Psoas muscle (tissue), 8 donors: ENCODE measurements around the gene SLC46A2. TPM values are rescaled to one million over a fixed set of nuclear protein-coding genes. Genes with fewer than 3 reads are reported as not detected.

Experiments
- ATAC-seq, 4 donors: fragments of 200-7000 bp; cut with Tn5 transposase; one replicate each; pipeline ENCODE4 v1.9.1; 2020; ENCODE audit warnings: moderate library complexity in 3 of 4, mild to moderate bottlenecking in 2 of 4
- DNase-seq, 2 donors: peaks; one replicate each; pipeline ENCODE4 v3.0.0-alpha.2; 2020
- H3K27ac ChIP-seq: fragments of 200-600 bp; one replicate; pipeline ENCODE4 v1.8.0; 2022
- H3K27me3 ChIP-seq, 3 donors: fragments of 200-600 bp in 1 of 3; one replicate each; pipeline versions ENCODE4 v1.6.1 to v1.8.0; 2013 to 2022; ENCODE audit warnings: low read length in 2 of 3, mild to moderate bottlenecking in 2 of 3, moderate library complexity in 1 of 3; ENCODE audit not compliant: insufficient read depth in 3 of 3
- H3K36me3 ChIP-seq, 2 donors: fragments of 200-600 bp in 1 of 2; one replicate each; pipeline versions ENCODE4 v1.6.1 to v1.8.0; 2013 to 2022; ENCODE audit warnings: low read depth in 1 of 2, mild to moderate bottlenecking in 1 of 2, moderate library complexity in 1 of 2; ENCODE audit not compliant: insufficient read depth in 1 of 2
- H3K4me1 ChIP-seq: fragments of 200-600 bp; one replicate; pipeline ENCODE4 v1.8.0; 2022
- H3K4me3 ChIP-seq: fragments of 200-600 bp; one replicate; pipeline ENCODE4 v1.8.0; 2022; ENCODE audit warnings: mild to moderate bottlenecking
- H3K9me3 ChIP-seq: fragments of 200-600 bp; one replicate; pipeline ENCODE4 v1.8.0; 2022
- CTCF ChIP-seq: fragments of 200-600 bp; IDR thresholded peaks from one replicate; pipeline ENCODE4 v1.8.0; 2022; ENCODE audit warnings: antibody characterized with exemption
- WGBS, 3 donors: extraction: QIAGEN DNeasy Blood & Tissue Kit; methylation state at CpG; one replicate each; pipeline versions ENCODE4 v1.1.6 to v1.1.7; 2013; 5-methylcytosine and 5-hydroxymethylcytosine counted together
- intact Hi-C, 2 donors: fragments of 100-400 bp; cut with DNase I; formaldehyde crosslinking; loops; one replicate each; pipeline versions ENCODE4 v1.11.0 to v1.14.2; 2022
- polyA plus RNA-seq, 3 donors: library from polyadenylated mRNA; stranded (reverse); fragments of 200-250 nt; gene quantifications; one replicate each; pipeline ENCODE4 v1.2.3, GENCODE V29; 2013
- total RNA-seq, 4 donors: library from RNA; stranded (reverse); fragmentation: NEBNext Ultra II Directional in 2 of 4; extraction: Animal tissue kit (Norgen Biotek cat#: 25700) in 2 of 4; gene quantifications; one replicate each; pipeline versions ENCODE4 v1.2.1 to v1.2.4, GENCODE V29; 2021 to 2023
- donor health status: healthy with polysubstance abuse.
- donor health status: DM: no; HTN: no; CAD: no; lungs with moderate emphysema.
- donor health status: Bipolar disorder and iron deficiency.
- donor health status: healthy.
- donor health status: DM: yes; HTN: yes; CAD: no.
- donor health status: DM: no; HTN: no; CAD: no.
- donor health status: DM: no; HTN: no; CAD: no.
- donor health status: DM: yes; HTN: yes; CAD: no.

The SLC46A2 gene
- total and polyA plus RNA-seq, 7 donors, result 0.01 TPM; not detected in 6

GRCh38 chr9:112858005-112858404 is 32.7 kb downstream of the SLC46A2 start:
- Histone ChIP-seq H3K27me3 (no peaks in the 10 kb centered on the region), H3K4me1 (peaks cover 16% of the 10 kb centered on the region), H3K27ac (no peak overlapping the region), H3K36me3 (no peaks in the 10 kb centered on the region), H3K9me3 (no peaks in the 10 kb centered on the region), H3K4me3 (no peak overlapping the region)
- 91 to 96% (median 92%) methylated on average over 6 of the region's 6 CpGs for WGBS, 3 donors
- intact Hi-C loops, result no loop called here
- ATAC-seq (no peak), DNase-seq (no peak)
- no peak for TF ChIP-seq CTCF

DNA sequence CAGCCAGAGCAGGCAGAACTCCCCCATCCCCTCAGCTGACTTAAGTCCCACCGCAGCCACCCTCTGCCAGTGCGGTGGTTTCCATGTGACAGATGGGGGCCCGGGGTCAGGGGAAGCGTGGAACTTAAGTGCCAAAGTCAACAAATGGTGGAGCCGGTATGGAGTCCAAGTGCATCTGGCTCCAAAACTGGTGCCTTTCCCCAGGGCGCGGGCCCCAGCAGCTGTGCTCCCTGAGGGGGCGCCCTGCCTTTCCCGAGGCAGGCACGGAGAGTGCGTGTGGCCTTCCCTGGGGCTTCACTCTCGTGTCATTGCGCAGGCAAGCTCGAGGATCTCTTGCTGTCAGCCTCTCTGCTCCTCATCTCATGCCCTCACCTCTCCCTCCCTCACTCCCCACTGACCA is 33.8 kb downstream of the SLC46A2 start:
- H3K9me3 ChIP-seq, result no peaks in the 10 kb centered on the region
- intact Hi-C loops, result no loop called here
- H3K4me3 ChIP-seq, result no peak overlapping the region
- no peak for TF ChIP-seq CTCF
- no peaks in the 10 kb centered on the region for H3K27me3 ChIP-seq
- DNase-seq (no peak), ATAC-seq (no peak)
- WGBS, 3 donors, result 69 to 72% (median 69%) methylated on average over 14 of the region's 14 CpGs
- H3K27ac ChIP-seq, result no peak overlapping the region
- H3K36me3 ChIP-seq, result no peaks in the 10 kb centered on the region
- H3K4me1 ChIP-seq, result peaks cover 20% of the 10 kb centered on the region

DNA sequence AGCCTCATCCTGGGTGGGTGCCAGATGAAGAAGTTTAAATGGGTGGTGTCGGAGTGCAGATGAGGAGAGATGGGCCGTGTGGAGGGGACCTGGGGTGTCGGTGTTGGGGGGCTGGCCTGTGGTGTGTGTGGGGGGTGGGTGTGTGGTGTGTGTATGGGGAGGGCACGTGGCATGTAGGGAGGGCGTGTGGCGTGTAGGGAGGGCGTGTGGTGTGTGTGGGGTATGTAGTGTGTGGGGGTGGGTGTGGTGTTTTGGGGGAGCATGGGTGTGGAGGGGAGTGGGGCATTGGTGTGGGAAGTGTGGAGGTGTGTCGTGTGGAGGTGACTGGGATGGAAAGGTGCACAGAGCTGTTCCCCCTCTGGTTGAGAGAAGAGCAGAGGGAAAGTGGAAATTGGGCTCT is 34.5 kb downstream of the SLC46A2 start:
- WGBS, 3 donors, result 96 to 100% (median 98%) methylated on average over 8 of the region's 8 CpGs
- H3K4me1 ChIP-seq, result peaks cover 20% of the 10 kb centered on the region
- intact Hi-C loops, result no loop called here
- no peak overlapping the region for H3K4me3 ChIP-seq
- peaks cover 0 to 6% of the 10 kb centered on the region in 2 donors for H3K36me3 ChIP-seq
- no peak overlapping the region for H3K27ac ChIP-seq
- no peaks in the 10 kb centered on the region for H3K27me3 ChIP-seq
- TF ChIP-seq CTCF, result no peak
- no peaks in the 10 kb centered on the region for H3K9me3 ChIP-seq
- DNase-seq (no peak), ATAC-seq (no peak)

GRCh38 chr9:112854657-112855056 is 36.0 kb downstream of the SLC46A2 start:
- WGBS, 3 donors, result 76 to 86% (median 81%) methylated on average over 10 of the region's 10 CpGs
- no peak for ATAC-seq
- no peak for TF ChIP-seq CTCF
- H3K36me3 ChIP-seq, result peaks cover 0 to 15% of the 10 kb centered on the region in 2 donors
- no peaks in the 10 kb centered on the region for H3K9me3 ChIP-seq
- intact Hi-C loops, result loop anchor here in 1 of 2 donors (5.0 kb wide), 1 partner anchor 33 kb away; no protein-coding TSS in a partner anchor
- H3K27me3 ChIP-seq, result no peaks in the 10 kb centered on the region
- no peak for DNase-seq
- H3K4me1 ChIP-seq, result peaks cover 20% of the 10 kb centered on the region
- peak overlapping the region; percentile 48 for H3K27ac ChIP-seq
- no peak overlapping the region for H3K4me3 ChIP-seq
